Neural cell (in vitro differentiated cells): ENCODE measurements around the gene ADGRL3. TPM values are rescaled to one million over a fixed set of nuclear protein-coding genes. Genes with fewer than 3 reads are reported as not detected.

Experiments
- H2AFZ ChIP-seq: fragments of 200-600, 300-800 bp; sonication (generic), shearing (Covaris generic); 2 replicates; pipeline ENCODE4 v1.6.0; 2014; ENCODE audit warnings: low read depth, mild to moderate bottlenecking, antibody characterized with exemption, low read length, moderate library complexity
- H3F3A ChIP-seq: fragments of 200-600 bp; shearing (Covaris generic); 2 replicates; pipeline ENCODE4 v1.6.1; 2016; ENCODE audit warnings: mild to moderate bottlenecking, moderate library complexity, mixed read lengths, antibody characterized with exemption, low read length; ENCODE audit not compliant: insufficient read depth, poor library complexity, severe bottlenecking
- H3K27ac ChIP-seq: fragments of 200-600, 300-800 bp; sonication (generic), shearing (Covaris generic); 2 replicates; pipeline ENCODE4 v1.5.1; 2014; ENCODE audit warnings: mild to moderate bottlenecking, low read length, moderate library complexity
- H3K27me3 ChIP-seq: fragments of 300-800, 200-600 bp; sonication (generic), shearing (Covaris generic); 2 replicates; pipeline ENCODE4 v1.6.0; 2014; ENCODE audit warnings: mild to moderate bottlenecking, low read depth, low read length, moderate library complexity; ENCODE audit not compliant: insufficient read depth
- H3K36me3 ChIP-seq: fragments of 300-800, 200-600 bp; sonication (generic), shearing (Covaris generic); 2 replicates; pipeline ENCODE4 v1.5.1; 2014; ENCODE audit warnings: mild to moderate bottlenecking, antibody characterized with exemption, low read length, moderate library complexity; ENCODE audit not compliant: insufficient read depth
- H3K4me2 ChIP-seq: fragments of 300-800, 200-600 bp; sonication (generic), shearing (Covaris generic); 2 replicates; pipeline ENCODE4 v1.6.0; 2014; ENCODE audit warnings: mild to moderate bottlenecking, low read length
- H3K4me3 ChIP-seq: fragments of 300-800, 200-600 bp; sonication (generic), shearing (Covaris generic); 2 replicates; pipeline ENCODE4 v1.5.1; 2014; ENCODE audit warnings: mild to moderate bottlenecking, low read length, moderate library complexity
- H3K79me2 ChIP-seq: fragments of 200-600 bp; shearing (Covaris generic); replicated peaks from 2 replicates; pipeline ENCODE4 v1.6.0; 2014; ENCODE audit warnings: mild to moderate bottlenecking, low read length, moderate library complexity; ENCODE audit not compliant: insufficient read depth
- H3K9ac ChIP-seq: fragments of 300-800, 200-600 bp; sonication (generic), shearing (Covaris generic); 2 replicates; pipeline ENCODE4 v1.6.1; 2016; ENCODE audit warnings: mild to moderate bottlenecking, low read length, mixed read lengths
- H3K9me2 ChIP-seq: fragments of 200-600 bp; shearing (Covaris generic); 2 replicates; pipeline ENCODE4 v1.6.1; 2016; ENCODE audit warnings: mild to moderate bottlenecking, low read length, mixed read lengths; ENCODE audit not compliant: insufficient read depth
- H3K9me3 ChIP-seq: fragments of 200-600, 300-800 bp; sonication (generic), shearing (Covaris generic); 2 replicates; pipeline ENCODE4 v1.6.1; 2016; ENCODE audit warnings: mild to moderate bottlenecking, mixed run types, low read length, moderate library complexity, mixed read lengths
- H4K20me1 ChIP-seq: fragments of 200-600 bp; shearing (Covaris generic); 2 replicates; pipeline ENCODE4 v1.6.1; 2016; ENCODE audit warnings: mild to moderate bottlenecking, mixed run types; ENCODE audit not compliant: insufficient read depth
- CTCF ChIP-seq: fragments of 450-650 bp; IDR thresholded peaks from 2 replicates; pipeline ENCODE4 v1.5.1; 2014; ENCODE audit warnings: antibody characterized with exemption, mild to moderate bottlenecking, moderate library complexity; ENCODE audit not compliant: poor library complexity, severe bottlenecking
- EP300 ChIP-seq: fragments of 450-650 bp; conservative IDR thresholded peaks from 2 replicates; pipeline ENCODE4 v1.6.1; 2014; ENCODE audit warnings: antibody characterized with exemption, mild to moderate bottlenecking, moderate library complexity; ENCODE audit not compliant: poor library complexity, severe bottlenecking
- EZH2 ChIP-seq: fragments of 200-600, 300-800 bp; shearing (Covaris generic), sonication (generic); IDR thresholded peaks from 2 replicates; pipeline ENCODE4 v1.6.1; 2014; ENCODE audit warnings: antibody characterized with exemption, low read length, borderline replicate concordance, mild to moderate bottlenecking; ENCODE audit not compliant: insufficient read depth, poor library complexity, severe bottlenecking
- MXI1 ChIP-seq: fragments of 450-650 bp; conservative IDR thresholded peaks from 2 replicates; pipeline ENCODE4 v1.6.1; 2014; ENCODE audit warnings: antibody characterized with exemption, mild to moderate bottlenecking; ENCODE audit not compliant: poor library complexity, severe bottlenecking
- POLR2AphosphoS5 ChIP-seq: IDR thresholded peaks from 2 replicates; pipeline ENCODE4 v1.6.1; 2012
- RAD21 ChIP-seq: fragments of 450-650 bp; conservative IDR thresholded peaks from 2 replicates; pipeline ENCODE4 v1.6.1; 2014; ENCODE audit warnings: antibody characterized with exemption, mild to moderate bottlenecking, moderate library complexity
- REST ChIP-seq: IDR thresholded peaks from 2 replicates; pipeline ENCODE4 v1.6.1; 2012; ENCODE audit warnings: borderline replicate concordance
- SMC3 ChIP-seq: fragments of 450-650 bp; conservative IDR thresholded peaks from 2 replicates; pipeline ENCODE4 v1.6.1; 2014; ENCODE audit warnings: antibody characterized with exemption, mild to moderate bottlenecking, moderate library complexity; ENCODE audit not compliant: poor library complexity
- TAF1 ChIP-seq: IDR thresholded peaks from 2 replicates; pipeline ENCODE4 v1.6.1; 2012; ENCODE audit warnings: low read depth
- polyA plus RNA-seq: library from polyadenylated mRNA; depleted of rRNA; stranded (reverse); fragments of >200 nt; gene quantifications from 2 replicates; pipeline ENCODE4 v1.2.3, GENCODE V29; 2014

The ADGRL3 gene
- polyA plus RNA-seq, 1 donor from 2014 or later = 99.4 TPM

- Histone ChIP-seq H3K27me3 (no peaks in the 10 kb centered on the region), H4K20me1 (no peaks in the 10 kb centered on the region), H3K9ac (no peak overlapping the region), H3F3A (peaks cover 3% of the 10 kb centered on the region), H3K9me3 (no peaks in the 10 kb centered on the region), H3K4me2 (no peak overlapping the region), H3K27ac (no peak overlapping the region), H3K79me2 (no peaks in the 10 kb centered on the region), H3K4me3 (no peak overlapping the region), H2AFZ (no peak overlapping the region), H3K9me2 (no peaks in the 10 kb centered on the region), H3K36me3 (peaks cover 2% of the 10 kb centered on the region)
- TF ChIP-seq SMC3 (no peak), REST (no peak), EZH2 (no peak), TAF1 (no peak)
Observed at GRCh38 chr4:61958591-61958990, 758.5 kb downstream of the ADGRL3 start.

- peaks cover 3% of the 10 kb centered on the region for H3F3A ChIP-seq
- no peak for TF ChIP-seq EP300
- no peak for TF ChIP-seq RAD21
- no peak for TF ChIP-seq SMC3
- TF ChIP-seq CTCF = no peak
- TF ChIP-seq EZH2 = no peak
- TF ChIP-seq POLR2AphosphoS5 = no peak
- no peak for TF ChIP-seq REST
- no peak for TF ChIP-seq MXI1
- TF ChIP-seq TAF1 = no peak
- no peaks in the 10 kb centered on the region for H3K36me3 ChIP-seq
- no peak overlapping the region for H2AFZ ChIP-seq
- no peak overlapping the region for H3K9ac ChIP-seq
- no peaks in the 10 kb centered on the region for H4K20me1 ChIP-seq
- H3K4me3 ChIP-seq = no peak overlapping the region
- H3K4me2 ChIP-seq = no peak overlapping the region
- H3K27ac ChIP-seq = no peak overlapping the region
- H3K79me2 ChIP-seq = no peaks in the 10 kb centered on the region
- H3K9me2 ChIP-seq = no peaks in the 10 kb centered on the region
- H3K9me3 ChIP-seq = no peaks in the 10 kb centered on the region
- no peaks in the 10 kb centered on the region for H3K27me3 ChIP-seq
Observed at GRCh38 chr4:61959087-61959486, 759.0 kb downstream of the ADGRL3 start.
